GM18502 (cell line): Measurements from ENCODE around the gene DUSP3.
"Not testable (repeated sequence)": the region's sequence is repeated elsewhere in the genome, so short reads cannot be mapped to it uniquely, and the experiment has no call there.

ENCODE experiments used
- ATAC-seq: cut with Tn5 transposase; IDR thresholded peaks from one replicate; pipeline ENCODE4 v1.9.1; 2021; ENCODE audit warnings: mild to moderate bottlenecking; ENCODE audit not compliant: unreplicated experiment, poor library complexity

Gene DUSP3

GRCh38 chr17:43803758-43804157 lies 25.0 kb upstream of the DUSP3 start:
- ATAC-seq: no peak

- ATAC-seq: no peak
These were observed 23.1 kb upstream of the DUSP3 start for GRCh38 chr17:43801844-43802243.

DNA sequence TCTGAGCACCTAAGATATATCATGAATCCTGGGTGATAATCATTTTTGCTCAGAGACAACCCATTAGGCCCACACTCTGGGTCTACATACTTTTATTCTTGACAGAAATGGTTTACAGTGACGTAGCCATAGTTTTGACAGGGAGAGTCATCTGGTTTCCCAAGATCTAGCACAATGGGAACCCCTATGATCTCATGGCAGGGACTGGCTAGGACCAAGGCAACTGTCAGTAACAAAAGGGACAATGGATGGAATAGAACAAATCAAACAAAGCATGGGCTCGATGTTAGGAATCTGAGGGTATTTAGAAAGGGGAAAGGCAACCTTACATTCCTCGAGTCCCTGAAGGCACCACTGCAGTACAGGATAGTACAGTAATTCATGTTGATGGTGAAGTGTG lies 22.0 kb upstream of the DUSP3 start:
- ATAC-seq: no peak

DNA sequence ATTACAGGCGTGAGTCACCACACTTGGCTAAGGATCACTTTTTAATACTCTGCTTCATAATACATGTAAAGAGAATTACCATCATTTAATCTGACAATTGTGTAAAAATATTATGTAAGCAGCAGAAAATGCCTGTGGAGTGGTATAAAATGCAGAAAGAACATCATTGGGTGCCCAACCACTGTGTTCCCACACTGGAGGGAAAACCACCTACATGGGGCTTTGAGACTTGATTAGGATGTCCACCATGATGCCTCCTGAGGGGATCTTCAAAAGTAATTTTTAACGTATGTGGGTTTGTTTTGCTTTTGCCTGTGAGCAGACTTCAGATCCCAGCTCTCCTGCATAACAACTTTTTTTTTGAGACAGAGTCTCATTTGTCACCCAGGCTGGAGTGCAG lies 20.3 kb upstream of the DUSP3 start:
- ATAC-seq: no peak

DNA sequence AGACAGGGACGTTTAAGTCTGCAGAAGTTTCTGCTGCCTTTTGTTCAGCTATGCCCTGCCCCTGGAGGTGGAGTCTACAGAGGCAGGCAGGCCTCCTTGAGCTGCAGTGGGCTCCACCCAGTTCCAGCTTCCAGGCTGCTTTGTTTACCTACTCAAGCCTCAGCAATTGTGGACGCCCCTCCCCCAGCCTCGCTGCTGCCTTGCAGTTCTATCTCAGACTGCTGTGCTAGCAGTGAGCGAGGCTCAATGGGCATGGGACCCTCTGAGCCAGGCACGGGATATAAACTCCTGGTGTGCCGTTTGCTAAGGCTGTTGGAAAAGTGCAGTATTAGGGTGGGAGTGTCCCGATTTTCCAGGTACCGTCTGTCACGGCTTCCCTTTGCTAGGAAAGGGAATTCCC lies 19.2 kb upstream of the DUSP3 start:
- not testable (repeated sequence) for ATAC-seq

GRCh38 chr17:43792668-43793067 lies 13.9 kb upstream of the DUSP3 start:
- ATAC-seq: not testable (repeated sequence)

- ATAC-seq: no peak
These were observed 12.8 kb upstream of the DUSP3 start for GRCh38 chr17:43791589-43791988.

GRCh38 chr17:43790311-43790940 lies 11.6 kb upstream of the DUSP3 start:
- no peak for ATAC-seq

GRCh38 chr17:43789482-43789881 lies 10.7 kb upstream of the DUSP3 start:
- ATAC-seq: no peak

GRCh38 chr17:43788540-43788939 lies 9.8 kb upstream of the DUSP3 start:
- ATAC-seq: no peak

DNA sequence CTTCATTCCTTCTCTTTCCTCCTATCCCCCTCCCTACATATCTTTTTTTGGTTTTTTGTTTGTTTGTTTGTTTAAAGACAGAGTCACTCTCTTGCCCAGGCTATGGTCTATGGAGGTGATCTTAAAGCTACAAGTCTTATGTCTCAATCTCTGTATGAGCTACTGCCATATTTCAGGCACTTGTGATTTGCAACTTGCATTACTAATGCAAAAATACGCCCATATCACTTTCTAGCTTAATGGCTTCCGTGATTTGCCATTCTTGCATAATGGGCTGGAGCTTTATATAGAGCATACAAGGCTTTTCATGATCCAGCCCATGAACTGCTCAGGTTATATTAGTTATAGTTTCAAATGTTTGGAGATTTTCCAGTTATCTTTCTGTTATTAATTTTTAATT lies 9.0 kb upstream of the DUSP3 start:
- ATAC-seq: no peak

DNA sequence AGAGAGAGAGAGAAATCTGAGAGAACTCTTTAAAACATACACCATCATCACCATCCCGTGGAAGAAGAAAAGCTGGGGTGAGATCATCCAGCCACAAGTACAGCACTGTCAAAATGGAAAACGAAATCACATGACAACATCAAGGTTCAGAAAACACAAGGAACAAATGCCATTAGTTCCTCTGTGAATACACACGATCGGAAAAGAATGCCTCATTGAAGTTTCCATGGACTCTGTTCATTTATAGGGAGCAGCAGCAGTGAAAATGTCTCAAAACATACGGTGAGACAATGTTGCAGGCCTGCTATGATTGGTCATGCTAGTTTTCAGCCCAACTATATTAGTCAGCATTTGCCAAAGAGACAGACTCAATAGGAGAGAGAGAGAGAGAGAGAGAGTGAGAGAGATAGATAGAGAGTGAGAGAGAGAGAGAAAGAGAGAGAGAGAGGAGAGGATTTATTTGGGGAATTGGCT lies 5.9 kb upstream of the DUSP3 start:
- no peak for ATAC-seq

DNA sequence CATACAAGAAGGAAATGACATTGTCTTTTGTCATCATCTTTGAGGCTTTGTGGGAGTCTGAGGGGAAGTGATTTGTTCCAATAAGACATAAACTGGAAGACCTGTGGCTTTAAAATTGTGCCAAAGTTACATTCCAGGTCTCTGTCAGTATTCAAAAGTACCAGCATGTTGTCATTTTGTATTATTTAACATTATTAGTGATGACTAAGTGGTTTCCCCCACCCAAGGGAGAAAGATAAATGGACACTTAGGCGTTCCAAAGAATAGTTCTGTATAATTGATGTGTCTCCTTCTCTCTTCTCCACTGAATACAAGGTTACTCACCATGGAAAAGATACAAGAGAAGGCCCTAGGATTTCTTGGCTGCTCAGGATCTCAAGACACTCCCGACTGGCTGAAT lies 5.3 kb upstream of the DUSP3 start:
- no peak for ATAC-seq

DNA sequence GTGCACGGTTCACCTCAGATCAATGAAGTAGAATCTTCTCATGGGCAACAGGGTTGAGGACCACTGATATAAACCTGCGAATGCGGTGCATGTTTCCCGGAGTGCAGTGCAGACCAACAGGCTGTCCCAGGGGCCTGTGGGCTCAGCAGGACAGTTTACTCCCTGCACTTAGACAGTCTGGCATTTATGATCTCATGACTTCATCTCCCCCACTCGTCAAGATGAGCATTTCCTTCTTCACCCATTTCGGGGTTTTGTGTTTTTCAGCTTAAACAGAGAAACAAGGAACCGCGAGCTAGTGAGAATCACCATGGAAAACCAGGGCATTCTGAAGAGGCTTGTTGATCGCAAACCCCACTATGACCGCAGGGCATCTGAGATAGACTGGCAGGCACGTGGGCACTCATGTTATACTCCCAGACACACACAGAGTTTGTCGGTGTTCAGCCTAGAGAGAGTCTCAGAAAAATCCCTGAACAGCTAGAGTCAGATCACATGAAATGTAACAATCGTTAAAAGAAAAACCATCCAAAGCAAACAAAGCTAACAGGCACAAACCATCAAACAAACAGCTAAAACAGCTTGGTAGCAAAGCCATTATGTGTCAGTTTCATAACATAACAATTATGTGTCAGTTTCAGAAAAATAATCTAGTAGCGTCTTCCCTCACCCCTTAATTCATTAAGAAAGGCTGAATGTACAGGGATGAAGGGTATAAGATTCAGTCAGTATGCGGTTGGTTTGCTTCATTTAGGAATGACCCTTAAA lies 4.3 kb upstream of the DUSP3 start:
- no peak for ATAC-seq

GRCh38 chr17:43780135-43780534 lies 1.4 kb upstream of the DUSP3 start, which contains the start of gene CFAP97D1:
Gene CFAP97D1, plus strand, starts transcription at chr17:43780435. Its CDS starts 28 bp downstream, at chr17:43780463.
- ATAC-seq: no peak

DNA sequence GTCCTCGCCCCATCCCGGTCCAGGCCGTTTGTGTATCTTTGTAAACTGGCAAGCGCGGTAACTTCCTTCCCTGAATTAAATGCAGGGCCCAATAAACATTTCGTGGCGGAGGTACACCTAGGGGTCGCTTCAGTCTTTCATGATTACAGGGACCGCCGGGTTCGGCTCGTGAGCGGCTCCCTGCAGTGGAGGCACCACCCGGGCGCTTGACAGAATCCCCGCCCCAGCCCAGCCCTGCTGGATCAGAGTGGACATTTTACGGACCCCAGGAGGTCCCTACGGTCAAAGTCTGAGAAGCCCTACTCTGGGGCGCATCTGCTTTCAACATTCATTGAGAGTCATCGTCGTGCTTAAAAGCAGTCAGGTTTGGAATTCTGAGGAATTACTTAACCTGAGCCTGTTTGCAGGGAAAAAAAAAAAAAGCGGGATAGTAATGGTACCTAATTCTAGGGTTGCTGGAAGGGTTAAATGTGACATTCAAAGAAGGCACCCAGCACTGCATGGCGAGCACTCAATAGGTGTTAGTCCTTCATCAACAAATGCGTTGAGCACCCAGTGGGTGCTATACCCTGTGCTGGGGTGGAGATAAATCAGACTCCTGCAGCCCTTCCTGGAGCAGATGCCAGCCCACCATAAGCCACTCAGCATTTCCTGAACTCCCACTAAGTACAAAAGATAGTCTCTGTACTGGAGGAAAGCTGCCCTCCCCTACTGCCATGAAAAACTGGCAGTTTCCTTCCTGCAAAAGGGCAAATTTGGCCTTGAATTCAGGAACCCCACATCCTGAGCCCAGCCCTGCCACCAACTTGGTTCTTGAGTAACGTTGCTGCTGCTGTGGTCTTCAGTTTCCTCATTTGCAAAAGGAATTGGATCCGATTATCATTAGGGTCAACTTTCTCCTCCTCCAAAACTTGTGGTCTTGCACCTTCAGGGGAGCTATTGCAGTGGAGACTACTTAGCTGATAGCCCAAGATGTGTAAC lies 658 bp upstream of the DUSP3 start:
- ATAC-seq: no peak

DNA sequence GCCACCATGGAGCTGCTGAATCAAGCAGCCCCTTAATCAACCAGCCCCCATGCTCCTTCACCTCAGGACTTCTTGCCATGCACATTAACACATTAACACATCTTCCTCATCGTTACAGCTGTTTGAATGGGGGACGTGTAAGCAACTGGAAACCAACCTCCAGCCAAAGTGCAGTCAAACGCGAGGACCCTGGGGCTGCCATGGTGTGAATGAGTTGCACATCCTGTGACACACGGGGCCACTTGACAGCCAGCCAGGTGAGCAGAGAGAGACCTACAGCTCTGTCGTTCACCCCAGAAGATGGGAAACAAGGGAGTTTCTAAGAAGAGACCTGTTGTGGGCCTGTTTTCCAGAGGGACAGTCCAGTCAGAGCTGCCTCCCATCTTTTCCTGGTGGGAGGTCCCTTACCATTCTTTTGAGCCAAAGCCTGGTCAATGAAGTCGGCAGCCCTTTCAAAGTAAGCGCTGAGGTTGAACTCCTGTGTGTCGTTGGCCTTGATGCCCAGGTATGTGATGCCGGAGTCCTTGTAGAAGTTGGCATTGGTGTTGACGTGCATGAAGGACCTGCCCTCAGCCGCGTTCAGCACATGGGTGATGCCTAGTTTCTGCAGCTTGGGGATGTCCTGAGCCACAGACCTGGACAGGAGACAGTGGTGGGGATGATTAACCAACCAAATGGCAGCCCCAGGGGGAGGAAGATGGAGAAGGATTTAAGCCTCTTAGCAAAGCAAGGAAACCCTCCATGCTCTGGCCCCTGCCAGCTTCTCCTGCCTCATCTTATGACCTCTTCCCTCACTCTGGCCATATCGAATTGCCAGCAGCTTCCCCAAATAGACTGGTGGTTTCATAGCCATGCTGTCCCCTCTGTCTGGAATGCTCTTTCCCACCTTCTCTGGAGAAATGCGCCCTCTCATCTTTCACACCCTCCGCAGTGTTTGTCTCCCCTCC lies 4.2 kb downstream of the DUSP3 start:
- no peak for ATAC-seq

DNA sequence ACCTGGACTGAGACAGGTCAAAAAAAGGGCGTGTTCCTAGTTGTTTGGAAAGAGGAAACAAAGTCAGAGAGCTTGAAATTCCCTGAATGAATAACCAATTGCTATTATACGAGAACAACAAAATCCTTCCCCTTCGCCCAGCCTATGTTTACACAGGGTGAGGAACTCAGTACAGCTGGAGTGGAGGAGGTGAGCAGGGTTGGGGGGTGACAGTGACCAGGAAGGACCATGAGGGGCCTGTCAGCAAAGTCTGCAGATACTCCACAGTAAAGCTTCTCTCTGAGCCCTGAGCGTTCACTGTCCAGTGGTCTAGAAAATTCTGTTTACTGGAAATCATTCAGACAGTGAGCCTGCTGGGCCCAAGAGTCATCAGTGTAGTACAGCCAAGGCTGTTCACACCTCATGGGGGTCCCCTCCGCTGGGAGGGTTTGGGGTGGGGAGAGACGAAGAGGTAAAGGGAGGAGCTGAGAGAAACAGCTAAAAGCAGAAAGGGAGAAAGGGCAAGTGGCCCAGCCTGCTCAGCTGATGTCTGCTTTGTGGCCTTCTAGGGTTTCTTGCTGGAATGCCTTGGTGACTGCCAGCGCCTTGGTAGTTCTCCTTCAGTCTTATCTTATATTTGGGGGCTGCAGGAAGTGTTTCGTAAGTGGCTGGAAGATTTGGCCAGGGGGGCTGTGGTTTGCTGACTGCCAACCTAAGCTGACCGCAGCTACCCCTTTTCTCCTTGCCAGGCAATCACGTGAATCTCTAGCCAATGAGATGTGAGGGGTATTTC lies 5.7 kb downstream of the DUSP3 start:
- no peak for ATAC-seq

- no peak for ATAC-seq
These were observed 7.3 kb downstream of the DUSP3 start for GRCh38 chr17:43771463-43771862.
